ENCODE measurements around the gene LYSMD2.

Gene LYSMD2

DNA sequence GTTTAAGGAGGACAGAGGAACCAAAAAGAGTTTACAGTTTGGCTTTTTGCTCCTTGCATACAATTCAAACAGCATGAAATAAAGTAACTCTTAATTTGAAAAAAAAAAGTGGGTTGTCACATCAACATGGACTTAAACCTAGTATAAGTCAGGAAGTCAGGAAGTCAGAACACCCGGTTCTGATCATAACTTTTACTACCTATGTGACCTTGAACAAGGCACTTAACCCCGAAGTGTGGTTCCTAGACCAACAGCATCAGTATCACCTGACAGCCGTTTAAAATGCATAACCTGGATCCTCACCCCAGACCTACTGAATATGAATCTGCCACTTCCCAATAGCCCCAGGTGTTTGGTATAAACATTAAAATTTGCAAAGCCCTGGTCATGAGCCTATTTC, 18.7 kb downstream of the LYSMD2 start:
- no peak for DNase-seq

DNA sequence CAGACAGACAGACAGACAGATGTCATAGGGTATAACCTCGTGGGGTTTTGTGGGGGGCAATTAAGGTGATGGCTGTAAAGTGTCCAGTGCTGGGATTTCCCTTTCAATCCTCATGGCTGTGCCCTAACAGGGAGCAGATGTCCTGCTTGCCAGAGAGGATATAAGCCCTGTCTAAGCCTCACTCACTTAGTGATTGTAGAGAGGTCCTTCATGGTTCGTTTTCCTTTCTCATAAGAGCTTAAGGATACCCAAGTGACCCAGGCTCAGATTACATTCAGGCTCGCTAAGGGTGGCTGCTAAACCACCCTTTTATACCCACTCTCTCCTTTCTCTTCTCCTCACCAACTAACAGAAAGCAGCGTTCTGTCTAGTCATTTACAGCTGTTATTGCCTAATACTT, 19.2 kb downstream of the LYSMD2 start:
- DNase-seq, result no peak

DNA sequence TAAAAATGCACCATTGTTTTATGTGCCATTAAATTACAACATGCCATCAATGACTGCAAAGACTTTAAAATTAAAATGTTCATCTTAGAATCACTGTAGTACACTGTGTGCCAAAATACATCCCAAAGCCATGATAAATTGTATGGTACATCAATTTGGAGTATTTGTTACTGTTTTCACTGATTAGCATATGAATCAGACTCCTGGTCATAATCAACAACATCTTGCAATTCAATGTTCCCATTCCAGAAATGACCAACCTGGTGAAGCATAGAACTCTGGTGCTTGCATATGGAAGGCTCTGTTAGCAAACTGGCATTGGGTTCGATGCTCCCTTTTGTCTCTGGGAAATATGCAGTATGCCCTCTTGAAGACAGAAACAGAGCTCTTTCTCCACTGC, 22.5 kb downstream of the LYSMD2 start:
- DNase-seq, result no peak

DNA sequence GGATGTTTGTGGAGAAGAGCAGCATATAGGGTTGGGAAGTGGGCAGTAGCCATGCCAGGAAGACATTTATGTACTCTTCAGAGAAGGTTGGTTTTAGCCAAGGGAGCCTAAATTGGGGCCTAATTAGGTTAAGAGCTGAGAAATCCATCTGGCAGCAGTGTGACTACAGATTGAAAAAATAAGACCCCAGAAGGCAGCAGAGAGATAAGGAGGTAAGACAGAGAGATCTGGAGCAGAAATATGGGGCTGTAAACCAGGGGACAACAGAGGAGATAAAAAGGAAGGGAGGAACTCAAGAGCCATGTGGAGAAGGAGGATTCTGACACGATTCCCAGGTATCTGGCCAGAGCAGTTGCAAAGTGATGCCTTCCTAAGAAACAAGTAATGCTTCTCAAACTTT, 23.3 kb downstream of the LYSMD2 start:
- no peak for DNase-seq

DNA sequence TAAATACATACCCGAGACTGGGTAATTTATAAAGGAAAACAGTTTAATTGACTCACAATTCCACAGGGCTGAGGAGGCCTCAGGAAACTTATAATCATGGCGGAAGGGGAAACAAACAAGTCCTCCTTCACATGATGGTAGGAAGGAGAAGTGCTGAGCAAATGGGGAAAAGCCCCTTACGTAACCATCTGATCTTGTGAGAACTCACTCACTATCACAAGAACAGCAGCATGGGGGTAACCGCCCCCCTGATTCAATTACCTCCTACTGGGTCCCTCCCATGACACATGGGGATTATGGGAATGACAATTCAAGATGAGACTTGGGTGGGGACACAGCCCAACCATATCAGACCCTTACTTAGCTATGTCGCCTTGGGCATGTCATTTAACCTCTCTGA, 28.4 kb downstream of the LYSMD2 start:
- no peak for DNase-seq

DNA sequence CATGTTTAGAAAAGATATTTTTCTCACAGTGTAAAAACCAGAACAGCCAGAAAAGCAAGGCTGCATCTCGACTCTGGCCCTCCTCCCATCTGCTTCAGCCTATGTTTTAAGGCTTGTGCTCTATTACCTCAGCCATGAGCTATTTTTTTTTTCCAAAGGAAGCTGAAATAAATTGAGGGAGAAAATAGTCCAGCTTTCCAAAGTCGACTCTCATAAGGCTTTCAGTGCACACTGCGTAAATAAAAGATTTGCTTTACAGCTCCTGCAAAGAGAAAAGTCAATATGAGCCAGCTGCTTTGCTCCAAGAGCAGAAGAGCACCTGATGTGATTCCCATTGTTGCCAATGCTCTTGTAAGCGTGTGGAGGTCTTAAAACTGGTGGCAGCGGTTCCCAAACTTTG, 29.4 kb downstream of the LYSMD2 start:
- no peak for DNase-seq

DNA sequence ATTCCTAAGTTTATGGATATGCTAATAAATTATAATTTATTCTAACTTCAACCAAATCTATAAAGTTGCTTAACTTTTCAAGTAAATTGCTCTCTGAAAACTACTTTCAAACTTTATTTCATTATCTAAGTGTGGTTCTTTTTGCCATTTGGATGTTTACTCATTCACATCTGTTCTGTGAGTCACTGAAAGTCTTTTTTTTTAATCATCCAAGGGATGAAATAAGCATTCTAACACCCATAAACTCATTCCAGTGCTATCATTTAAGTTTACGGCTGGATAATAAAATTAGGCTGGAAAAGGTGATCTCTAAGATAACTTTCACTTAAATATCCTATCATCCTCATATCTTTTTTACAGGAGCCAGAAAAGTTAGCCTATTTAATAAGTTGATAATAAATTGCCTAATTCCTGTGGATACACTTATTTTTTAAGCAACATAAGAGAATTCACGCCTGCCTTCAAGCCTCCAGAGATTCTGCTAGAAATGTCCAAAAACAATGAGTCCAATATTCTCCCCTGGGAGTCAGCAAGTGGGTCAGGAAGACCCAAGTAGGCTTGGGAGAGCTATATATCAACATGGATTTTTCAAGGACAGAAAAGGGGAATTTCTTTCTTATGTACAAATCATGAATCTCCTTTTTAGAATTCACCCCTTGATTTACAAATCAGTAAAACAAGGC, 30.4 kb downstream of the LYSMD2 start:
- DNase-seq, result no peak

DNA sequence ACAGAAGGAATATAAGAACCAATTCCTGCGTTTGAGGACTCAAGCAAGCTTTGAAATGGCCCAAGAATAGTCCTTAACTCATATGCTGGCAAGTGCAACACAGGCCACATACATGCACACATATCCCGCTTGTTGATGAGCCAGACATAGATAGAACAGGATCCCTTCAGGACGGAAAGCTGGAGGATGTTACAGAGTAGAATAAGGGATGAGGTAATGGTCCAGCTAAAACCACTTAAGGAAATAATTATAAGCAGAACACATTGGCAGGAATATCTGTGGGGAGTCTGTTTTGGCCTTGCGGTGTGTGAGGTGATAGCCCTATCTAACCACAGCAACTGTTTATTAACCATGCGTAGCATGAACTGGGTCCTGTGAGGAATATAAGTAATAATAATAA, 31.2 kb downstream of the LYSMD2 start:
- no peak for DNase-seq

DNA sequence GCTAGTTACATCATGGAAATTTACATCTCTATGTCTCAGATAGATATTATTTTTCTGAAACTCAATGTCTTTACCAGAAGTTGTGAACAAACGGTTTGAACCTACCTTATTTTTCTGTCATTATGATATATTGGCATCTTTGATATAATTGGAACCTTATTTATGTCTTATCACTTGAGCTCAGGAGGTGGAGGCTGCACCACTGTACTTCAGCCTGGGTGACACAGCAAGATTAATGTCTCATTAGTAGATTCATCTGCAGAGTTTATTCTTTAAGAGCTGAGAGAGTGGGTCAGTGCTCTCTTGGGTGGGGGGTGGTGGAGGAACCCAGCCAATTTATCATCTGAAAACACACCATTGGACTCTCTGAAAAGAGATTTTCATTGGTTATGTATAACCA, 34.7 kb downstream of the LYSMD2 start:
- DNase-seq, result no peak

DNA sequence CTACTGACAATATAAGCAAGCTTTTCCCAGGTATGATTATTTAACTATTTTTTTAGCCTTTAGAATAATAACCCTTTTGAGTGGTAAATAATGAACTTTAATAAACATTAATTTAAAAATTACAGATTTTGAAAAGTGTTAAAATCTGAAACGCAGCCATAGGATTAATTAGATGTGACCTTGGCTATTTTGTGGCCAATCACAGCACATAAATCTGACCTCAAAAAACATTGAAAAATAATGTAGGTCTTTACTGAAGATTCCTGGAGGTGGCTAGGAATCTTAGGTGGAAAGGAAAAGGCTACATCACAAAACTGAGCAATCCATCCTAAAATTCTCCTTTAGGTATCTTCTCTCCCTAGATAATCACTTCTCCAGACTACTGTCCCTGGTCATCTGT, 38.1 kb downstream of the LYSMD2 start:
- DNase-seq, result no peak

DNA sequence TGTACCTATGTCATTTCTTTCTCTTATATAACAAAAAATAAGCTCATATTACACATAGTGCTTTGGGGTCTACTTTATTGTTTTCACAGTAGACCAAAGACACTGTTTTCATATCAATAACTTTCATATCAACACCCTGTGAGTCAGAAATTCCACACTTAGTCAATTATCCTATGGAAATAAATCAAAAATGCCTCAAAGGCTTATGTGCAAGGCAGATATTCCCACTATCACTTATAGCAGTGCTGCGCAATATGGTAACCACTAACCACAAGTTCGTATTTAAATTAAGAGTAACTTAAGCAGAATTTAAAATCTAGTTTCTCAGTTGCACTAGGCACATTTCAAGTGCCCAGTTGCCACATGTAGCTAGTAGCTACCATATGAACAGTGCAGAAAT, 40.3 kb downstream of the LYSMD2 start:
- DNase-seq, result no peak

DNA sequence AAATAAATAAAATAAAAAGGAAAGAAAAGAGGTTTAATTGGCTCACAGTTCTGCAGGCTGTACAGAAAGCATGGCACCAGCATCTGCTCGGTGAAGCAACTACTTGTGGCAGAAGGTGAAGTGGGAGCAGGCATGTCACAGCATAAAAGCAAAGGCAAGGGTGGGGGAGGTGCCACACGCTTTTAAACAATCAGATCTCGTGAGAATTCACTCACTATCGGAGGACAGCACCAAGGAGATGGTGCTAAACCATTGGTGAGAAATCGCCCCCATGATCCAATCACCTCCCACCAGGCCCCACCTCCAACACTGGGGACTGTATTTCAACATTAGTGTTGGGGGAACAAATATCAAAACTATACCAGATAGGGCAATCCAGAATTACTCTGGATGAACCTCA, 40.9 kb downstream of the LYSMD2 start:
- DNase-seq, result no peak

DNA sequence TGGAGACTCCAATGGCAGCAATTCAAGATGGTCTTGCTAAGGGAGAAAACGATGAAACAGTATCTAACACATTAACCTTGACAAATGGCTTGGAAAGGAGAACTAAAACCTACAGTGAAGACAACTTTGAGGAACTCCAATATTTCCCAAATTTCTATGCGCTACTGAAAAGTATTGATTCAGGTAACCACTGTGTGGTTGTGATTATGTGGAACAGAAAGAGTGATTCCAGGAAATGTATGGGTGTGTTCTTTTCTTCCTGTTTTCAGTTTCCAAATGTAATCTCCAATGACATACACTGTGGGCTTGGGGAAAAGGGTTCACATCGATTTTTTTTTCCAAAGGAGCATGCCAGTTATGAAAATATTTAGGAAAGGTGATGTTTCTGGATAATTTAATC, 45.3 kb downstream of the LYSMD2 start:
- DNase-seq, result no peak

DNA sequence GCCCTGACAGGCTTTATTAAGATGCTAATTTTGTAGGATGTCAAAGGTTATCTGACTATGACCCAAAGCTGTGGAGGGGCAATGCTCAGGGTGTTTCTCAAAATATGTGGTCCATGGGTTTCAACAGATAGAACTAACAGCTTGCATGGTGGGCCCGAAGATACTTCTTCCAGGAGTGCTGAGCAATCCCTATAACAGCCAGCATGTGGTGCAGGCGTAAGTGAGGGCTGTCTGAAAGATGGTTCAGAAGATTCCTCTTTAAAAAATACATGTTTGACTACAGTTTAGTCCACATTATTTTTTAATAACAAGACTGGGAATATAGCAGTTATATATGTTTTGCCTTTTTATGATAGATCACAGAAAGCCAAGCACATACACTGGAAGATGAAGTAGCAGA, 48.6 kb downstream of the LYSMD2 start:
- DNase-seq, result no peak

DNA sequence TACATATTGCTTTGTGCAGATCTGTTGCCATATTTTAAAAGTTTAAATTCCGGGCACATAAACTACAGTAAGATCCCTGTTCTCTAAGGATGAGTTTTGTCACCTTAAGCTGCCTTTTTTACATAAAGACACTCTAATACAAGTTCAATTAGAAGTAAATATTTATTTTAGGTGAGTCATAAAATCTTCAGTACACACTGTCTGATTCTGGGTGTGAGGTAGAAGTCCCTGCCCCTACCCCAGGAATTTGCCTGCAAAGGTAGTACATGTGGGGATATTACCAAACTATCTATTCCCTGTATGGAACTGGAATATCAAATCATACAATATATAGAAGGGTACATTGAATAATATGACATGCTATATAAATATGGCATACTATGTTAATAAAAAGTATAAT, 49.9 kb downstream of the LYSMD2 start:
- no peak for DNase-seq

DNA sequence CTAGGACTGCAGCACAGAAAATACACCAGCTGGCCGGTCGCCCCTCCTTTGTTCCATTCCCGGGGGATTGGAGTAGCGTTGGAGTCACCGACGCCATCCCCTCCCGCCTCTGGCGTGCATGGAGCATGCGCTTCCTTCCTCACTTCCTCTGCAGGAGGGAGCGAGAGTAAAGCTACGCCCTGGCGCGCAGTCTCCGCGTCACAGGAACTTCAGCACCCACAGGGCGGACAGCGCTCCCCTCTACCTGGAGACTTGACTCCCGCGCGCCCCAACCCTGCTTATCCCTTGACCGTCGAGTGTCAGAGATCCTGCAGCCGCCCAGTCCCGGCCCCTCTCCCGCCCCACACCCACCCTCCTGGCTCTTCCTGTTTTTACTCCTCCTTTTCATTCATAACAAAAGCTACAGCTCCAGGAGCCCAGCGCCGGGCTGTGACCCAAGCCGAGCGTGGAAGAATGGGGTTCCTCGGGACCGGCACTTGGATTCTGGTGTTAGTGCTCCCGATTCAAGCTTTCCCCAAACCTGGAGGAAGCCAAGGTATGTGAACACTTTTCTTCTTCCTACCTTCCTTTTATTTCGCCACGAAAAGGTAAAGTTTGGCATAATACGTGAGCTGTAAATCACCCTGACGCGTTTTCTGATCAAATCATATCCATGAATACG, 56.0 kb downstream of the LYSMD2 start, which contains the start of gene SCG3:
TSS of gene SCG3 (plus strand) at position 201 of the 661 bp plus-strand sequence. CDS start at position 454, 253 bp downstream.
- peak; percentile 25 for DNase-seq

DNA sequence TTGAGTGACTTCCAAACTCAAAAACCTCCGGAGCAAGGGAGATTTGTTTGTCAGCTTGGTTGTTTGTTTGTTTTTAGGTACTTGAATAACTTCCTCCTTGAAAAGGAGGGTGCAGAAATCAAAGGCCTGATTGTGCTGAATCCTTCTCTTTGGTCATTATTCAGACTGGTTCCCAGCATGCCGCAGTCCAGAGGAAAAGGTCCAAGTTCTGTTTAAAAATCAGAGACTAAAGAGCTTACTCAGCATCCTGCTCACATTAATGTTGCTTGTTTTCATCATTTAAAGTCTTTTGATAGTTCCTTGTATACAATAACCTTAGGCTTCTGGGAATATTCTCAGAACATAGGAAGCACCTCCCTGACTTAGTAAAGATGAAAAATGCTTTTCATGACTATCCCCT, 57.1 kb downstream of the LYSMD2 start:
- no peak for DNase-seq

DNA sequence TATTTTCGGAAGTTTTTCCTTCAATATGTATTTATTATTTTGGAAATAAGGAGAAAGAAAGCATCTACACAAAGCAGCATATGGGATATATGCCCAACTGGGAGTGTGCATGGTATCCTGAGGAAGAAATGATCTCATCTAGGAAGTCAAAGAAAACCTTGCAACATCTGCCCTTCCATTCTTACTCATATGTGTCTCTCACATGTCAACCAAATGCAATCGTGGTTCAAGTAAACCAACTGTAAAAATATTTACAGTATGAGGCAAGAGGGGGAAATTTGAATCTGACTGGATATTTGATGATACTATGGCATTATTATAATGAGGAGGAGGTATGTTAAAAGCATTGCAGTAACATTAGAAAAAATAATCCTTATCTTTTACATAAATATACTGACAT, 59.4 kb downstream of the LYSMD2 start:
- no peak for DNase-seq

DNA sequence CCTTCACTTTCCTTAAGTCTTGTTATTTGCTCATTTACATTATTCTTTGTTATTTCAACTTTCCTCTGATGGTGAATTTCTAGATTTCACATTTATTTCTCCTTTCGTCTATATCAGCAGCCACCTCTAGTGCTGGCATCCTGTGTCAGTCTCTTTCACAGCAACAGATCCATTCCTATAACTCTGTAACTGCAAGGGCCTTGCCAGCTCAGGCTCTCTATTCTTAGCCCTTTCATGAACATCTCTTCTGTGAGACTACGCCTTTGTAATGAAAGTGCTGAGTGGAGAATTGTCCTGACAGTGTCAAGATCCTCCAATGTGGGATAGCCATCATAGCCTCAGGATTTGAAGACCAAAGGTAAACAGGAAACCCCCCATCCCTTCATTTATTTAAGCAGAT, 60.0 kb downstream of the LYSMD2 start:
- DNase-seq, result no peak

DNA sequence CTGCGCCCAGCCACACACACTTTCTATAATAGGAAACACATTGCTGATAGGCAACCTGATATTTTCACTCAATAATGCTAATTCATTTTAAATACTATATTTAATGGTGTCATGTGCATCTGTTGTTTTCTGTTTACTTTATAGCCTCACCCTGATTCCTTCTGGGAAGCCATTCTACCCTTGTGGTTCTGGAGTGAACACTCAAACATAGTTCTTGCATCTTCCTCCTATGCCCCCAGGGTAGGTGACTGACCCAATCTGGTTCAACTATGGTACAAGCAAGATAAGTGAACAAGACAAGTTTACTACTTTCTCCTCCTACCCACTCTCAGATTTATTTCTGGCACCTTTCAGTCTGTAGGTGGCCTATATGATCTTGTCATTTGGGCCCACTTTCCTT, 60.4 kb downstream of the LYSMD2 start:
- no peak for DNase-seq

DNA sequence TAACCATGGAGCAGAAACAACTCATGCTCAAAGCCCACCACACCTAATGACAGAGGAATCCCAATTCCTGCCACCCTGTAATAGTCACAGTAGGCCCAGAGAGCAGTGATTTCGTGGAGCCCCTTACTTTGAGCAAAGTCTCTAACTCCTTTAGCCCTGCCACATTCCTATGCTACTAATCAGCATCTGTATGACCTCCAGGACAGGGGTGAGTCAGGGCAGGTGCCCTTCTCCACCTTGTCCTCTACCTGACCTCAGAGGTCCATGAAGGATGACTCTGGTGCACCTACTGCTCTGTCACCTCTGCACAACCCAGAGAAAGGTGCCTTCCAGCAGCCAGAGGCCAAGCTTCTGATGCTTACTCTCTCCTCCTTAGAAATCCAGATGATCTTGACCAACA, 62.2 kb downstream of the LYSMD2 start:
- DNase-seq, result no peak

All from CD4-positive, alpha-beta T cell treated with Interleukin-4 for 4 hours (primary cell).